Lower lobe of right lung (tissue), 2 donors: Measurements from ENCODE around the gene PSMC1. TPM values are rescaled to one million over a fixed set of nuclear protein-coding genes. Genes with fewer than 3 reads are reported as not detected.
"Not testable (repeated sequence)": the region's sequence is repeated elsewhere in the genome, so short reads cannot be mapped to it uniquely, and the experiment has no call there.

Experiments
- ATAC-seq, 2 donors: fragments of 200-7000 bp; cut with Tn5 transposase; one replicate each; pipeline ENCODE4 v1.9.1; 2020 to 2022; ENCODE audit warnings: mild to moderate bottlenecking in 2 of 2, moderate library complexity in 2 of 2
- DNase-seq: peaks from one replicate; pipeline ENCODE4 v3.0.0-alpha.2; 2020
- H3K27ac ChIP-seq: fragments of 200-600 bp; one replicate; pipeline ENCODE4 v1.8.0; 2022
- H3K27me3 ChIP-seq: fragments of 200-600 bp; one replicate; pipeline ENCODE4 v1.8.0; 2022; ENCODE audit warnings: low read depth
- H3K36me3 ChIP-seq: fragments of 200-600 bp; one replicate; pipeline ENCODE4 v1.8.0; 2022; ENCODE audit warnings: mild to moderate bottlenecking
- H3K4me1 ChIP-seq: fragments of 200-600 bp; one replicate; pipeline ENCODE4 v1.8.0; 2022
- H3K4me3 ChIP-seq: fragments of 200-600 bp; one replicate; pipeline ENCODE4 v1.8.0; 2022; ENCODE audit warnings: mild to moderate bottlenecking
- H3K9me3 ChIP-seq: fragments of 200-600 bp; one replicate; pipeline ENCODE4 v1.8.0; 2022
- intact Hi-C: fragments of 100-400 bp; cut with DNase I; formaldehyde crosslinking; loops from one replicate; pipeline ENCODE4 v1.11.0; 2022
- total RNA-seq: library from RNA; stranded (reverse); fragmentation: NEBNext Ultra II Directional; extraction: Animal tissue kit (Norgen Biotek cat#: 25700); gene quantifications from one replicate; pipeline ENCODE4 v1.2.1, GENCODE V29; 2021
- TF ChIP-seq, protein P1 (sequence below): fragments of 200-600 bp; IDR thresholded peaks from one replicate; pipeline ENCODE4 v1.8.0; 2022; ENCODE audit warnings: antibody characterized with exemption, mild to moderate bottlenecking
- donor health status: DM: no; HTN: yes; CAD: no; lungs with severe emphysema.

The PSMC1 gene
- total RNA-seq, 1 donor from 2014 or later = 61.7 TPM

DNA sequence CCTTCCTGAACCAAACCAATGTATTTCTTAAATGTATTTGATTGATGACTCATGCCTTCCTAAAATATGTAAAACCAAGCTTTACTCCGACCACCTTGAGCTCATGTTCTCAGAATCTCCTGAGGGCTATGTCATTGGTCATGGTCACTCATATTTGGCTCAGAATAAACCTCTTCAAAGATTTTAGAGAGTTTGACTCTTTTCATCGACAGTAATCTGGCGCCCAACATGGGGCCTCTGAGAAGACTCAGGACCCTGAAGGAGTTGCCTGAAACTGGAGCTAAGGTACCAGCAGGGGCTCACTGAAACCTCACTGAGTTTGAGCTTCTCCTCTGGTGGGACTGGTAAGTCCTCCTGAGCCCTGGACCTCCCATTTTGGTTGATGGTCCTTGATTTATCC, 17.2 kb upstream of the PSMC1 start:
- peaks cover 44% of the 10 kb centered on the region for H3K9me3 ChIP-seq
- H3K4me3 ChIP-seq = no peak overlapping the region
- H3K27ac ChIP-seq = no peak overlapping the region
- no peak for DNase-seq
- ATAC-seq = no peak
- H3K27me3 ChIP-seq = peaks cover 14% of the 10 kb centered on the region
- intact Hi-C loops = loop anchor here (5.0 kb wide), 1 partner anchor 297 kb away; no protein-coding TSS in a partner anchor
- TF ChIP-seq, protein P1, sequence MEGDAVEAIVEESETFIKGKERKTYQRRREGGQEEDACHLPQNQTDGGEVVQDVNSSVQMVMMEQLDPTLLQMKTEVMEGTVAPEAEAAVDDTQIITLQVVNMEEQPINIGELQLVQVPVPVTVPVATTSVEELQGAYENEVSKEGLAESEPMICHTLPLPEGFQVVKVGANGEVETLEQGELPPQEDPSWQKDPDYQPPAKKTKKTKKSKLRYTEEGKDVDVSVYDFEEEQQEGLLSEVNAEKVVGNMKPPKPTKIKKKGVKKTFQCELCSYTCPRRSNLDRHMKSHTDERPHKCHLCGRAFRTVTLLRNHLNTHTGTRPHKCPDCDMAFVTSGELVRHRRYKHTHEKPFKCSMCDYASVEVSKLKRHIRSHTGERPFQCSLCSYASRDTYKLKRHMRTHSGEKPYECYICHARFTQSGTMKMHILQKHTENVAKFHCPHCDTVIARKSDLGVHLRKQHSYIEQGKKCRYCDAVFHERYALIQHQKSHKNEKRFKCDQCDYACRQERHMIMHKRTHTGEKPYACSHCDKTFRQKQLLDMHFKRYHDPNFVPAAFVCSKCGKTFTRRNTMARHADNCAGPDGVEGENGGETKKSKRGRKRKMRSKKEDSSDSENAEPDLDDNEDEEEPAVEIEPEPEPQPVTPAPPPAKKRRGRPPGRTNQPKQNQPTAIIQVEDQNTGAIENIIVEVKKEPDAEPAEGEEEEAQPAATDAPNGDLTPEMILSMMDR = no peak
- H3K4me1 ChIP-seq = no peaks in the 10 kb centered on the region
- no peaks in the 10 kb centered on the region for H3K36me3 ChIP-seq

- no peak for ATAC-seq
- no peak for DNase-seq
- no peaks in the 10 kb centered on the region for H3K36me3 ChIP-seq
- intact Hi-C loops = no loop called here
- no peak overlapping the region for H3K4me3 ChIP-seq
- H3K27me3 ChIP-seq = no peaks in the 10 kb centered on the region
- H3K27ac ChIP-seq = no peak overlapping the region
- TF ChIP-seq, protein P1 = no peak
- peaks cover 42% of the 10 kb centered on the region for H3K9me3 ChIP-seq
- H3K4me1 ChIP-seq = no peaks in the 10 kb centered on the region
These were observed 13.9 kb upstream of the PSMC1 start for GRCh38 chr14:90242444-90242843.

GRCh38 chr14:90246936-90247335, 9.4 kb upstream of the PSMC1 start:
- no peak for DNase-seq
- no peak overlapping the region for H3K4me3 ChIP-seq
- ATAC-seq = no peak
- no peak overlapping the region for H3K27ac ChIP-seq
- peaks cover 4% of the 10 kb centered on the region for H3K9me3 ChIP-seq
- H3K27me3 ChIP-seq = peaks cover 4% of the 10 kb centered on the region
- H3K4me1 ChIP-seq = no peaks in the 10 kb centered on the region
- no peaks in the 10 kb centered on the region for H3K36me3 ChIP-seq
- intact Hi-C loops = no loop called here
- TF ChIP-seq, protein P1 = no peak

DNA sequence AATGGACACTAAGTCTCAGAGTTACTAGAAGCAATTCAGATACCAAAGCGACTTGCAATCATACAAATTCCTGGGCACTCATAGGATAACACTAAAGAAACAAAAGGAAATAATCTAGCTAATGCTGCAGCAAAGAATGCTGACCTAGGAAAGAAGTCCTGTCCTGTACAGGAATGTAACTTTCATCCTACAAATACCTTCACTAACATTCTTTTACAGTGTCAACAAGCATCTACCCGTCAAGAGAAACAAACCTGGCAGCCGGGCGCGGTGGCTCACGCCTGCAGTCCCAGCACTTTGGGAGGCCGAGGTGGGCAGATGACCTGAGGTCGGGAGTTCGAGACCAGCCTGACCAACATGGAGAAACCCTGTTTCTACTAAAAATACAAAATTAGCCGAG, 8.9 kb upstream of the PSMC1 start:
- H3K4me1 ChIP-seq, H3K27ac ChIP-seq, DNase-seq, H3K27me3 ChIP-seq, intact Hi-C loops, H3K36me3 ChIP-seq, H3K4me3 ChIP-seq, ATAC-seq, H3K9me3 ChIP-seq: not testable (repeated sequence)

- H3K4me1 ChIP-seq = no peaks in the 10 kb centered on the region
- H3K4me3 ChIP-seq = no peak overlapping the region
- no peaks in the 10 kb centered on the region for H3K36me3 ChIP-seq
- no peaks in the 10 kb centered on the region for H3K9me3 ChIP-seq
- H3K27ac ChIP-seq = no peak overlapping the region
- DNase-seq (no peak), ATAC-seq (no peak)
- peaks cover 11% of the 10 kb centered on the region for H3K27me3 ChIP-seq
- intact Hi-C loops = no loop called here
- TF ChIP-seq, protein P1 = no peak
These were observed 7.8 kb upstream of the PSMC1 start for GRCh38 chr14:90248594-90248993.

DNA sequence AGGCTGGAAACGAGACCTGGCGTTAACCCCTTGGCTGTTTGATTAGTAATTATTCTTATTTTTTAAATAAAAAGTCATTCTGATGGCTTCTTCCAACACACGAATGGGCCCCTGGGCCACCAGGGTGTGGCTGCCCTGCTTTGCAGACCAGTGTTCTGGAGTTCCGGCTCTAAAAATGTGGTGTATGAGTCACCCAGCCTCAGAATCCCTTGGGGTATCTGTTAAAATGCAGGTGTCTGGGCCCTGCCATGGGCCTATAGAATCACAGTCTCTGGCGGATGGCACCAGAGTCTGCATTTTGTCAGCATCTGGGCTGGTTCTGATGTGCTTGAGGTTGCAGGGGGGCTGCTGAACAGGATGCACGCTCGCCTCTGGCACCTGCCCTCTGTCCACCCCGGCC, 2.5 kb upstream of the PSMC1 start:
- Histone ChIP-seq H3K4me1 (peaks cover 21% of the 10 kb centered on the region), H3K27me3 (peaks cover 18% of the 10 kb centered on the region), H3K36me3 (peaks cover under 1% of the 10 kb centered on the region), H3K27ac (no peak overlapping the region), H3K9me3 (no peaks in the 10 kb centered on the region), H3K4me3 (no peak overlapping the region)
- DNase-seq (no peak), ATAC-seq (no peak)
- intact Hi-C loops = no loop called here
- TF ChIP-seq, protein P1 = no peak
